GM13977 (cell line): ENCODE measurements around the gene VMAC.

Experiments used
- DNase-seq: peaks from one replicate; pipeline ENCODE4 v3.0.0; 2012; ENCODE audit warnings: low spot score
- in situ Hi-C: fragments of 300-500 bp; cut with MboI; formaldehyde crosslinking; loops from one replicate; pipeline ENCODE4 v1.12.0; 2022; ENCODE audit warnings: low sequenced_read_pairs, low pct_unique_long_range_greater_than_20kb, mixed read lengths, inconsistent platforms; ENCODE audit not compliant: unreplicated experiment
- TF ChIP-seq, protein P1 (sequence below): IDR thresholded peaks from 2 replicates; pipeline ENCODE4 v1.5.1; 2012; ENCODE audit warnings: mild to moderate bottlenecking, control low read depth; ENCODE audit not compliant: insufficient read depth; ENCODE audit errors: extremely low read depth, missing control alignments

Gene VMAC

DNA sequence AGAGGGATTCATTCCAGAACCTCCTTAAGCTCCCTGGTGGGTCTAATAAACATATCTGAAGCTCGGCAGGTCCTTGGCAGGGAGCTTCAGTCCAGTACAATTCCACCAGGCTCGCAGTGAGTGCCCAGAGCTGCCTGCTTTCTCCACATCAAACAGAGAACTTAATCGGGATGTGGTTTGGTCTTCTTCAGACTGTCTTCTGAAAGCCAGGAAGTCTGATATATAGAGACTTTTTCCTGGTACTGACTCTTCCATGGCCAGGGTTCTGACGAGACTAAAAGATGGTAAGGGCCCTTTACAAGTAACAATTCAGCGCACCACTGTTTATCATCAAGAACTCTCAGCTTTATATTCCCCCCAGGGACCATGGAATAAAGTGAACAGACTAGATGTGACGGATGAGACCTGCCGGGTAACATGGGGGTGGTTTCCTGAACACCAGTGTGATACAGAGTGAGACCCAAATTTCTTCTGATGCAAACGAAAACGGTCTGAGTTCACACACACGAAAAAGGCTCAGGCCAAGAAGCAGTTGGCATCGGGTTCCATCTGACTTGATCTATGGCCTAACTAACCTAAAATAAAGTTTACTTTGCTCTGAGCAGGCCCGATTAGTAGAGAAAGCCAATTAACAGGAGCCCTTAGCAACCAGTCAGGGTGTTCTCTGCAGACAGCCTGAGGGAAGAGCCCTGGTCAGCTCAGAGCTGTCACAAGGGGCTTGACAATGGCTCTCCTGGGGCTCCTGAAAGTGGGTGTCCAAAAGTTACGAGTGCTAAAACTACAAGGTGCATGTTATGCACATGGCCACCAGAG lies 44.3 kb downstream of the VMAC start:
- in situ Hi-C loops = no loop called here
- TF ChIP-seq, protein P1, sequence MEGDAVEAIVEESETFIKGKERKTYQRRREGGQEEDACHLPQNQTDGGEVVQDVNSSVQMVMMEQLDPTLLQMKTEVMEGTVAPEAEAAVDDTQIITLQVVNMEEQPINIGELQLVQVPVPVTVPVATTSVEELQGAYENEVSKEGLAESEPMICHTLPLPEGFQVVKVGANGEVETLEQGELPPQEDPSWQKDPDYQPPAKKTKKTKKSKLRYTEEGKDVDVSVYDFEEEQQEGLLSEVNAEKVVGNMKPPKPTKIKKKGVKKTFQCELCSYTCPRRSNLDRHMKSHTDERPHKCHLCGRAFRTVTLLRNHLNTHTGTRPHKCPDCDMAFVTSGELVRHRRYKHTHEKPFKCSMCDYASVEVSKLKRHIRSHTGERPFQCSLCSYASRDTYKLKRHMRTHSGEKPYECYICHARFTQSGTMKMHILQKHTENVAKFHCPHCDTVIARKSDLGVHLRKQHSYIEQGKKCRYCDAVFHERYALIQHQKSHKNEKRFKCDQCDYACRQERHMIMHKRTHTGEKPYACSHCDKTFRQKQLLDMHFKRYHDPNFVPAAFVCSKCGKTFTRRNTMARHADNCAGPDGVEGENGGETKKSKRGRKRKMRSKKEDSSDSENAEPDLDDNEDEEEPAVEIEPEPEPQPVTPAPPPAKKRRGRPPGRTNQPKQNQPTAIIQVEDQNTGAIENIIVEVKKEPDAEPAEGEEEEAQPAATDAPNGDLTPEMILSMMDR = no peak
- no peak for DNase-seq

- in situ Hi-C loops = no loop called here
- no peak for DNase-seq
- TF ChIP-seq, protein P1 = no peak
These were observed 45.2 kb downstream of the VMAC start for GRCh38 chr19:5949792-5950305.

DNA sequence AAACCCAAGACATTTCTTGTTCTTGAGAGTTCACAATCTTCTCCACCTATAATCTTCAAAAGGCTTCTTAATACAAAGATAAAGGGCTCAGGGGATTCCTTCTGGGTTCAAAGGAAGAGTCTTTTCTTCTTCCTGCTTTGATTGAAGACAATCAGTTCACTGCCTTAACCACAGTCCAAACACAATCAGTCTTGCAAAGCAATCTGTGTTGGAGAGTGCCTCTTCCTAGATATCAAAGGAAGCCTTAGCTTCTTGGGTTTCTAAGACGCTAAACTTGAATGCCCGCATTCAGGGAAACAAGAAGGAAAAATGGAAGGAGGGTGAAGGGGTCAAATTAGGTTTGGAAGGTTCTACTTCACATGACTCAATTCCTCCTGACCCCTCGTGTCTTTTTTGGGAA lies 46.1 kb downstream of the VMAC start:
- in situ Hi-C loops = no loop called here
- DNase-seq = no peak
- TF ChIP-seq, protein P1 = no peak

DNA sequence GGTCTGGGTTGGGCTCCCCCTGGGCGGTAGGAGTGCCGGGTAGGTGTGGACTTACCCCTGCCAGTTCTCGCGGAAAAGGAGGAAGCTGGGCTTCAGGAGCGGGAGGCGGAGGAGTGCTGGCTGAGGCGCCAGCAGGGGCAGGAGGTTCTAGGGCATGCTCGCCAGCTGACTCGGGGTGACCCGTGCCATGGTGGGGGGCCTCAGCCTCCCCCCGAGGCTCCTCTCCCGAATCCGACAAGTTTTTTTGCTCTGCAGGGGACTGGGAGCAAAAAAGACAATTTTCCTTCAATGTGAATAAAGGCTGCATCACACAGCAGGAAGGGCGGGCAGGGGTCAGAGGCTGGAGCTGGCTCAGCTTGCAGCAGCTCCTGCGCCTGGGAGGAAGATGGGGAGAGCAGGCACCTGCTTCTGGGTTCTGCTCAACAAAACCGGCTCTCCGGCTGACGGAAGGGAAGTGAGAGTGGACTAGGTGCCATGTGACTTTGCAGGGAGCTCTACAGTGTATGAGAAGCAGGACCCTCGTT lies 46.7 kb downstream of the VMAC start:
- TF ChIP-seq, protein P1 = no peak
- in situ Hi-C loops = no loop called here
- peak; percentile 56 for DNase-seq

DNA sequence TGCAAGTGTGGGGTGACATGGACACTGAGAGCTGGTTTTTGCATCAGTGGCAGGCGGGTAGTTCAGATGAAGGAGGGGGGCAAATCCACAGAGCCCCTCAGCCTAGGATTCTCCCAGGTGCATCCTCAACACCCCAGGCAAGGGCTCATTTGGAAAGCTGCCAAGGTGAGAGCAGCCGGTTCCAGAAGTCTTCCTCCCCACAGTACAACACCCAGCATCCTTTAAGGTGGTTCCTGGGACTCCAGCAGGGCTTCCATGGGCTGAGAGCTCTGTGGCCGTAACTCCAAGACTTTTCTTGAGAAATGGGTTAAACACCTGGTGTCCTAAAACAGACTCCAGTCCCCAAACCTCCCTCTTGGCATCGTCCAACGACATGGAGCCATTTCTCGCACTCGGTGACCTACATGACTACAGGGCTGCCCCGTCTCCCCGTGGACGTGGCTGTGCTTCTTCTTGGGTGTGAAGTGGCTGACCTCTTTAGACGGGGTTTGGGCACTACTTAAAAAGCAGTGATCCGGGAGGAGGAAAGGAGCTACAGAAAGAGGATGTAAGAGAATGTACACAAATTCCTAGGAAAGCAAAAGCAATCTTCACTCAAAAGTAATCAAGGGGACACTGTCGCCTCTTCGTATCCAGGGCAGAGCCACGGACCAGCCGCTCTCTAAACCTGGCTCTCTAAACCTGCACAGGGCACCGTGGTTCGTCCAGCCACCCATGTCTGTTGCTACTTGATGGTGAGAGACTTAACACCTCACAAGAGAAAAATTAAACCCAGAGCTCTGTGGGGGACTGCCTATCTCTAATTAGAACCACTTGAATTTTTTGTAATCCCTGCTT lies 47.7 kb downstream of the VMAC start:
- TF ChIP-seq, protein P1 = no peak
- DNase-seq = no peak
- in situ Hi-C loops = no loop called here

DNA sequence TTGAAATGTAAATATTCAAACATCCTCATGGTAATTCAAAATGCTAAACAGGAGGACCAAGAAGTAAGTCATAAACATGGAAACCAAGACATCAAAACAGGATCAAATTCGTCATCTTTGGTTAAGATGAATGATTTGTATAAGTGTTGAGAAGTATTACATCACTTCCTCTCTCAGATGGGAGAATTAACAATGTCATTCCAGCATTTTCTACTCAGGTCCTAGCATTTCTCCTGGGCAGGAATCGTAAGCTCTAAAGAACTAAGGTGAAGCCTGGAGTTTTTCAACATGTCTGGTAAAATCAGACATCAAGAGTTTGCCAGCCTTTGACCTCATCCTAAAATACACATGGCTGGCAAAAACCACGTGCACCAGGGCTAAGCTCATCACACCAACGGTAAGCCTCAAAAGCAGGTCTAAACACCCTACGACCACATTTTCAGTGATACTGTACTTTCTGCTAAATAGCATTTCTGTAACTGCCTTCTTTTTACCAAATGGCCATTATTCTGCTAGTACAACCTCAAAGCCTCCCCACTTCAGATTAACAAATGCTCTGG lies 48.4 kb downstream of the VMAC start:
- in situ Hi-C loops = no loop called here
- no peak for DNase-seq
- TF ChIP-seq, protein P1 = no peak
